IMR-90 (cell line): ENCODE results near the gene GORASP1. TPM values are rescaled to one million over a fixed set of nuclear protein-coding genes. Genes with fewer than 3 reads are reported as not detected.

Experiments used
- ATAC-seq: fragments of 200-7000 bp; cut with Tn5 transposase; 2 replicates; pipeline ENCODE4 v1.9.1; 2020; ENCODE audit warnings: low read depth, mild to moderate bottlenecking, moderate library complexity
- BruUV-seq: library from RNA; stranded (reverse); fragments of 400-500 nt; replicated peaks from 2 replicates; lab custom pipeline; 2021; lab: Mats Ljungman, UMichigan
- CTCF ChIA-PET: fragments of 300-600 bp; formaldehyde crosslinking; extraction: SDS; loops from one replicate; lab custom pipeline; 2021; ENCODE audit warnings: antibody characterized with exemption; lab: Yijun Ruan, JAX
- POLR2A ChIA-PET: fragments of 300-600 bp; sonication (Branson Sonifier 250); formaldehyde crosslinking; loops from one replicate; lab custom pipeline; 2022; ENCODE audit warnings: antibody characterized with exemption; ENCODE audit not compliant: unreplicated experiment; lab: Charles Lee
- DNase-seq: peaks from one replicate; pipeline ENCODE4 v3.0.0; 2013
- H2AFZ ChIP-seq: replicated peaks from 2 replicates; pipeline ENCODE3; 2013; ENCODE audit warnings: low read length, mild to moderate bottlenecking; ENCODE audit not compliant: poor library complexity
- H2AK5ac ChIP-seq: 2 replicates; pipeline ENCODE4 v1.6.1; 2013; ENCODE audit warnings: low read depth, low read length, inconsistent platforms
- H2AK9ac ChIP-seq: replicated peaks from 2 replicates; pipeline ENCODE3; 2013; ENCODE audit warnings: mild to moderate bottlenecking, low read depth, low read length, moderate library complexity; ENCODE audit not compliant: poor library complexity
- H2BK120ac ChIP-seq: 2 replicates; pipeline ENCODE4 v1.6.1; 2013; ENCODE audit warnings: low read depth, low read length, inconsistent platforms
- H2BK15ac ChIP-seq: 3 replicates; pipeline ENCODE4 v1.6.1; 2013; ENCODE audit warnings: low read depth, low read length, inconsistent platforms
- H2BK20ac ChIP-seq: 2 replicates; pipeline ENCODE4 v1.6.1; 2013; ENCODE audit warnings: low read depth, mild to moderate bottlenecking, inconsistent platforms, low read length, moderate library complexity
- H2BK5ac ChIP-seq: 2 replicates; pipeline ENCODE4 v1.6.1; 2013; ENCODE audit warnings: mild to moderate bottlenecking, low read depth, low read length, inconsistent platforms; ENCODE audit not compliant: poor library complexity, severe bottlenecking
- H3K14ac ChIP-seq: replicated peaks from 2 replicates; pipeline ENCODE4 v1.6.1; 2013; ENCODE audit warnings: low read depth, low read length, inconsistent platforms
- H3K18ac ChIP-seq: 2 replicates; pipeline ENCODE4 v1.6.1; 2013; ENCODE audit warnings: low read depth, low read length, control low read depth
- H3K23ac ChIP-seq: 2 replicates; pipeline ENCODE4 v1.6.1; 2013; ENCODE audit warnings: low read depth, low read length, inconsistent platforms
- H3K27ac ChIP-seq: 2 replicates; pipeline ENCODE4 v1.5.1; 2013; ENCODE audit warnings: mild to moderate bottlenecking, control low read depth, low read length; ENCODE audit not compliant: insufficient read depth
- H3K27me3 ChIP-seq: 2 replicates; pipeline ENCODE4 v1.6.1; 2013; ENCODE audit warnings: low read length; ENCODE audit not compliant: control insufficient read depth, insufficient read depth
- H3K36me3 ChIP-seq: 2 replicates; pipeline ENCODE4 v1.6.1; 2013; ENCODE audit warnings: low read length, mixed read lengths; ENCODE audit not compliant: control insufficient read depth, insufficient read depth
- H3K4ac ChIP-seq: 2 replicates; pipeline ENCODE4 v1.6.1; 2013; ENCODE audit warnings: low read depth, low read length, inconsistent platforms
- H3K4me1 ChIP-seq: 2 replicates; pipeline ENCODE4 v1.6.1; 2013; ENCODE audit warnings: low read length, mixed read lengths; ENCODE audit not compliant: control insufficient read depth, insufficient read depth
- H3K4me2 ChIP-seq: 2 replicates; pipeline ENCODE4 v1.6.1; 2013; ENCODE audit warnings: low read depth, mild to moderate bottlenecking, control low read depth, low read length, moderate library complexity
- H3K4me3 ChIP-seq: 2 replicates; pipeline ENCODE4 v1.5.1; 2013; ENCODE audit warnings: low read depth, mild to moderate bottlenecking, control low read depth, low read length, moderate library complexity; ENCODE audit not compliant: insufficient read depth
- H3K56ac ChIP-seq: 2 replicates; pipeline ENCODE4 v1.6.1; 2013; ENCODE audit warnings: low read length, inconsistent platforms; ENCODE audit not compliant: insufficient read depth; ENCODE audit errors: extremely low read depth
- H3K79me1 ChIP-seq, 2 experiments: 2 replicates each; pipeline ENCODE4 v1.6.1; 2013; ENCODE audit warnings: low read length in 2 of 2, inconsistent platforms in 1 of 2, low read depth in 1 of 2
- H3K9ac ChIP-seq: 2 replicates; pipeline ENCODE4 v1.6.1; 2013; ENCODE audit warnings: low read depth, low read length, control low read depth
- H3K9me1 ChIP-seq: 2 replicates; pipeline ENCODE4 v1.6.1; 2013; ENCODE audit warnings: low read length, inconsistent platforms; ENCODE audit not compliant: insufficient read depth
- H3K9me3 ChIP-seq: 2 replicates; pipeline ENCODE4 v1.6.1; 2013; ENCODE audit warnings: low read length; ENCODE audit not compliant: control insufficient read depth, insufficient read depth
- H4K20me1 ChIP-seq: 2 replicates; pipeline ENCODE4 v1.6.1; 2013; ENCODE audit warnings: low read length, inconsistent platforms; ENCODE audit not compliant: insufficient read depth
- H4K5ac ChIP-seq: 2 replicates; pipeline ENCODE4 v1.6.1; 2013; ENCODE audit warnings: mild to moderate bottlenecking, low read depth, low read length, control low read depth
- H4K8ac ChIP-seq, 2 experiments: 2 replicates each; pipeline ENCODE4 v1.6.1; 2013; ENCODE audit warnings: low read depth in 2 of 2, low read length in 2 of 2, control low read depth in 1 of 2, inconsistent platforms in 1 of 2
- H4K91ac ChIP-seq: 2 replicates; pipeline ENCODE4 v1.6.1; 2013; ENCODE audit warnings: low read depth, low read length, inconsistent platforms; ENCODE audit not compliant: insufficient read depth
- BHLHE40 ChIP-seq: fragments of 150-350 bp; IDR thresholded peaks from 2 replicates; pipeline ENCODE4 v1.6.1; 2016; ENCODE audit warnings: mild to moderate bottlenecking, low read depth, low read length
- CEBPB ChIP-seq: IDR thresholded peaks from 2 replicates; pipeline ENCODE4 v1.6.1; 2012; ENCODE audit warnings: low read depth, low read length, improper control_type of control experiment
- CHD1 ChIP-seq: IDR thresholded peaks from 2 replicates; pipeline ENCODE4 v1.6.1; 2012; ENCODE audit warnings: low read depth, low read length, improper control_type of control experiment
- CTCF ChIP-seq: conservative IDR thresholded peaks from 2 replicates; pipeline ENCODE4 v1.5.1; 2012; ENCODE audit warnings: mild to moderate bottlenecking, low read depth, low read length, improper control_type of control experiment
- FOS ChIP-seq: fragments of 150-350 bp; IDR thresholded peaks from 2 replicates; pipeline ENCODE4 v1.6.1; 2016; ENCODE audit warnings: low read depth, low read length
- MAFK ChIP-seq: IDR thresholded peaks from 2 replicates; pipeline ENCODE4 v1.6.1; 2012; ENCODE audit warnings: low read depth, low read length, improper control_type of control experiment
- MAZ ChIP-seq: IDR thresholded peaks from 2 replicates; pipeline ENCODE4 v1.6.1; 2012; ENCODE audit warnings: low read depth, mild to moderate bottlenecking, low read length, improper control_type of control experiment, moderate library complexity, borderline replicate concordance
- MXI1 ChIP-seq: IDR thresholded peaks from 2 replicates; pipeline ENCODE4 v1.6.1; 2012; ENCODE audit warnings: low read depth, mild to moderate bottlenecking, low read length, moderate library complexity, borderline replicate concordance
- NFE2L2 ChIP-seq: fragments of 150-350 bp; IDR thresholded peaks from 2 replicates; pipeline ENCODE4 v1.6.1; 2016; ENCODE audit warnings: low read depth, mild to moderate bottlenecking, low read length
- POLR2A ChIP-seq: IDR thresholded peaks from 2 replicates; pipeline ENCODE4 v1.6.1; 2012; ENCODE audit warnings: mild to moderate bottlenecking, low read depth, low read length
- RAD21 ChIP-seq: IDR thresholded peaks from 2 replicates; pipeline ENCODE4 v1.6.1; 2012; ENCODE audit warnings: low read length, improper control_type of control experiment
- RCOR1 ChIP-seq: IDR thresholded peaks from 2 replicates; pipeline ENCODE4 v1.6.1; 2012; ENCODE audit warnings: mild to moderate bottlenecking, low read length, improper control_type of control experiment; ENCODE audit not compliant: insufficient replicate concordance
- RFX5 ChIP-seq: IDR thresholded peaks from 2 replicates; pipeline ENCODE4 v1.8.0; 2012; ENCODE audit warnings: low read depth, mild to moderate bottlenecking, low read length, moderate library complexity
- WGBS, 2 experiments: methylation state at CpG; one replicate each; pipeline versions ENCODE4 v1.1.5 to v1.1.7; 2013; ENCODE audit warnings: missing lambda C conversion rate in 2 of 2; ENCODE audit not compliant: insufficient read length in 1 of 2; ENCODE audit errors: extremely low coverage in 2 of 2; 5-methylcytosine and 5-hydroxymethylcytosine counted together
- dilution Hi-C: fragments of 300-500 bp; cut with HindIII; formaldehyde crosslinking; loops from one replicate; pipeline ENCODE4 v1.14.3; 2018; ENCODE audit warnings: low sequenced_read_pairs; ENCODE audit not compliant: unreplicated experiment
- in situ Hi-C: fragments of 300-500 bp; cut with MboI; formaldehyde crosslinking; loops from 3 replicates; pipeline ENCODE4 v1.14.3; 2019; ENCODE audit warnings: low sequenced_read_pairs, inconsistent platforms, mixed read lengths
- intact Hi-C: fragments of 100-400 bp; cut with micrococcal nuclease; formaldehyde crosslinking; loops from 2 replicates; pipeline ENCODE4 v1.10.0; 2022
- polyA plus RNA-seq, 3 experiments: library from polyadenylated mRNA; depleted of rRNA; stranded (reverse); fragments of >200 nt; gene quantifications; 2 replicates each; pipeline ENCODE4 v1.2.3, GENCODE V29; 2012; ENCODE audit warnings: low replicate concordance in 1 of 3
- total RNA-seq: library from RNA; depleted of rRNA; stranded (reverse); fragments of >200 nt; gene quantifications from 2 replicates; pipeline ENCODE4 v1.2.3, GENCODE V29; 2012

The GORASP1 gene
- total and polyA plus RNA-seq, 2 of the 4 experiments (the other 2 are of a cell fraction), result 35.0 to 56.6 TPM

- POLR2A ChIA-PET, result no interaction called here
Measured at GRCh38 chr3:39135170-39135805, 27.9 kb upstream of the GORASP1 start.

More at GRCh38 chr3:39135170-39135805, 27.9 kb upstream of the GORASP1 start:
- Histone ChIP-seq H3K14ac (no peak overlapping the region), H3K4me3 (no peak overlapping the region), H3K9ac (no peak overlapping the region), H3K27ac (no peak overlapping the region), H3K4me2 (no peak overlapping the region), H3K27me3 (no peaks in the 10 kb centered on the region), H3K56ac (no peak overlapping the region), H3K18ac (no peak overlapping the region), H4K8ac (no peak overlapping the region), H2BK5ac (no peak overlapping the region), H3K79me1 (peaks cover 0 to 17% of the 10 kb centered on the region in 2 experiments; a peak in 3 of 4 replicates), H4K20me1 (peaks cover 24% of the 10 kb centered on the region), H4K5ac (no peak overlapping the region), H3K4ac (no peak overlapping the region), H3K4me1 (peaks cover 5% of the 10 kb centered on the region), H3K23ac (no peak overlapping the region), H3K9me3 (no peaks in the 10 kb centered on the region), H2BK15ac (no peak overlapping the region), H3K9me1 (peaks cover 10% of the 10 kb centered on the region; the same call in 1 of the 2 replicates), H2AK5ac (no peak overlapping the region), H4K91ac (no peak overlapping the region), H3K36me3 (no peaks in the 10 kb centered on the region), H2AK9ac (no peak overlapping the region), H2AFZ (no peak overlapping the region), H2BK120ac (no peak overlapping the region), H2BK20ac (no peak overlapping the region)
- no peak for TF ChIP-seq RAD21
- no peak for TF ChIP-seq NFE2L2
- TF ChIP-seq FOS, result no peak
- TF ChIP-seq CEBPB, result peak; percentile 49
- TF ChIP-seq POLR2A, result peak; percentile 47; the same call in 1 of the 2 replicates
- TF ChIP-seq BHLHE40, result no peak
- no peak for TF ChIP-seq CTCF
- no peak for TF ChIP-seq MAFK
- TF ChIP-seq RCOR1, result no peak
- no peak for TF ChIP-seq MXI1
- TF ChIP-seq MAZ, result no peak
- TF ChIP-seq RFX5, result no peak
- no peak for TF ChIP-seq CHD1
- intact Hi-C loops, result no loop called here
- ATAC-seq (no peak), DNase-seq (no peak)
- BruUV-seq, result no TSS peak
- 78% methylated on average over 6 of the region's 8 CpGs; no CpG with 5 or more reads in 1 of the 2 experiments for WGBS, 2 experiments
- in situ Hi-C loops, result no loop called here
- dilution Hi-C loops, result no loop called here
- CTCF ChIA-PET, result no interaction called here
